ENCODE measurements around the gene NKAPD1.
"Not testable (repeated sequence)": the region's sequence is repeated elsewhere in the genome, so short reads cannot be mapped to it uniquely, and the experiment has no call there.

The NKAPD1 gene, protein sequence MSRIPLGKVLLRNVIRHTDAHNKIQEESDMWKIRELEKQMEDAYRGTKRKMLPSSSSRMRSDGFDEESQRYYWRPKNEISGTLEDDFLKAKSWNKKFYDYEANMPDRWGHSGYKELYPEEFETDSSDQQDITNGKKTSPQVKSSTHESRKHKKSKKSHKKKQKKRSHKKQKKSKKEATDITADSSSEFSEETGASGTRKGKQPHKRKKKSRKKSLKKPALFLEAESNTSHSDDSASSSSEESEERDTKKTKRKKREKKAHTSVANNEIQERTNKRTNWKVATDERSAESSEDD

DNA sequence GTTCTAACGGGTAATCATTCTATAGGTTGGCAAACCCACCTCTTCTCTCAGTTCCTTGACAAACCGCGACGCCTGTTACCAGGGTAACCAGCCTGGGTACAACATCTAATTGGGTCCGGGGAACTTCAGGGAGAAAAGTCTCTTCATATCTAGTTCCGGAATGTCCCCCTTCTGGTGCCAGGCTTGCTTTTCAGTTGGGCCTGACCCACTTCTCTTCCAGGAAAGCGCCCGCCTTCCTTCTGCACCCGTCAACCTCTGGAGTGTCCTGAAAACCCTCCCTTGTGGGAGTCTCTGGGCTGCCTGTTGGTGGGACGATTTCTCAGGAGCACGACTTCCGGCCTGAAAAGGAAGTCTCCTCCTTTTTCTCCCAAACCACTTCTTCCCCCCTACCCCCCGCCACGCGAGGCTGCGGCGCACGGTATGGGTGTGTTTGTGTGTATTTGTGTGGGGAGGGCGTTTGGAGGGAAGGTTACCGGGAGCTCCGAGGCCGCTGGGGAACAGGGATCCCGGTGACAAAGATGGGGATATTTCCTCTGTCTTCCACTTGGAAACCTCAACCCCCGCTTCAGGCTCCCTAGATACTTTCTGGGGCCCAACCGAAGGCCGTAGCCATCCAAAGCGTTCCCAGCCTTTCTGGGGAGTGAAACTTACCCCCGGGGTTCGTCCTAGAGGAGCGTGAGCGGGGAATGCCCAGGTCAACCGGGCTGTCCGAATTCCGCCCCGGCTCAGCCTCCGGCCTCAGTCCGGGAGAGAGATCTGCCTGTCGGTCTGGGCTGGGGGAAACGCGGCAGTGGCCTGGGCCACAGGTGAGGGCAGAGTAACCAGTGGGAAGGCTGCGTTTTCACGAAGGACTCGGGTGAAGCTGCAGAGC lies at the start of gene NKAPD1, which contains the start of gene PIH1D2:
TSS of gene NKAPD1 (plus strand) at position 359 of the 871 bp plus-strand sequence. CDS start 1,276 bp downstream, outside the sequence.
TSS of gene PIH1D2 (minus strand) at position 77 of the 871 bp plus-strand sequence. CDS start 843 bp downstream, outside the sequence.
- peak; percentile 84 for DNase-seq

DNA sequence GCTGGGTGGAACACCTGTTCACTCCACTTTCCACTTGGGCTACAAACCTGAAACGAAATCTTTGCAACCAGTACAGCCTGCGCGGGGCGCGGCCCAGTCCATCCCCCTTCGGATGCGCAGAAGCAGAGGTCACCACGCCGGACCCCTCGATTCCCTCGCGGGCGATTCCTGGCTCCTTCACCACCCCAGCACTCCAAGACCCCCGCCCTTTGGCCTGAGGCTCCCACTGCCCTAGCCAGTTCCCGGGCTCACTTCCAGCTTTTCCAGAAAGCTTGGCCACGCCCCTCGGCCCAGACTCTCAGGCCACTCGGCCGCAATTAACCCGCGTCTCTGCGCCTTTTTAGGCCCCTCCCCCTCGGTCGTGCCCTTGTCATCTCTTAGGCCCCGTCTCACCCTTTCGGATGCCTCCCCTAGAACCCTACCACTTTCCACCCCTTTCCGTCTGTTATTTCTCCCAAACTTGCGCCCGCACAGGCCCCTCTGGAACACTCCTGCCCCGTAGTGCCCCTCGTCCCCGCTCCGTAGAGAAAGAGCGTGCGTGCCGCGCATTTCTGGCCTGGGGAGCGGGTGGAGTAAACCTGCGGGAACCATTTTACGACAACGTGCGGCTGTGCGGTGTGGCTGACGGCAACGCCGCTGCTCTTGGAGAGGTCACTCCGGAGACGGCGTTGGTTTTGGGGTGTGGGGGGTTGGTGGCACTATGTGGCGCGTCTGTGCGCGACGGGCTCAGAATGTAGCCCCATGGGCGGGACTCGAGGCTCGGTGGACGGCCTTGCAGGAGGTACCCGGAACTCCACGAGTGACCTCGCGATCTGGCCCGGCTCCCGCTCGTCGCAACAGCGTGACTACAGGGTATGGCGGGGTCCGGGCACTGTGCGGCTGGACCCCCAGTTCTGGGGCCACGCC lies 49.1 kb upstream of the NKAPD1 start, which contains the start of gene DLAT:
TSS of gene DLAT (plus strand) at position 636 of the 906 bp plus-strand sequence. CDS start at position 701, 65 bp downstream.
- DNase-seq = peak; percentile 87

DNA sequence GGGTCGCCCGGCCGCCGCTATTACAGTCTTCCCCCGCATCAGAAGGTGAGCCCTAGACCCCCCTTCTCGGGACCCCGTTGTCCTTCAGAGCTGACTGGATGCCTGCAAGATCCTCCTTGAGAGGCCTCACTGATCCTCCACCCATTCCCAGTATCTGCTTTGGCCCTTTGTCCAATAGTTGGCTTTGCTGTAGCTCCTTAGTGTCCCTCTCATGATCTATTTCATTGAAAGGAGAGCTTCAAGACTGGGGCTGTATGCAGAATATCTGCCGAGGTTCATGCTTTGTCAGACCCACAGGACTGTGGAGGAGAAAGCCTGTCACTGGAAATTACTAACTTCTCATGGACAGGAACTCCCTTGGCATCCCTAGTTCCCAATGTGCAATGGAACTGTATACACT lies 48.4 kb upstream of the NKAPD1 start:
- no peak for DNase-seq

DNA sequence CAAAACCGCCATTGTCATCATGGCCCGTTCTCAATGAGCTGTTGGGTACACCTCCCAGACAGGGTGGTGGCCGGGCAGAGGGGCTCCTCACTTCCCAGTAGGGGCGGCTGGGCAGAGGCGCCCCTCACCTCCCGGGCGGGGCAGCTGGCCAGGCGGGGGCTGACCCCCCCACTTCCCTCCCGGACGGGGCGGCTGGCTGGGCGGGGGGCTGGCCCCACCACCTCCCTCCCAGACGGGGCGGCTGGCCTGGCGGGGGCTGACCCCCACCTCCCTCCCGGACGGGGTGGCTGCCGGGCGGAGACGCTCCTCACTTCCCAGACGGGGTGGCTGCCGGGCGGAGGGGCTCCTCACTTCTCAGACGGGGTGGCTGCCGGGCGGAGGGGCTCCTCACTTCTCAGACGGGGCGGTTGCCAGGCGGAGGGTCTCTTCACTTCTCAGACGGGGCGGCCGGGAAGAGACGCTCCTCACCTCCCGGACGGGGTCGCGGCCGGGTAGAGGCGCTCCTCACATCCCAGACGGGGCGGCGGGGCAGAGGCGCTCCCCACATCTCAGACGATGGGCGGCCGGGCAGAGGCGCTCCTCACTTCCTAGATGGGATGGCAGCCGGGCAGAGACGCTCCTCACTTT lies 47.2 kb upstream of the NKAPD1 start:
- DNase-seq = not testable (repeated sequence)

DNA sequence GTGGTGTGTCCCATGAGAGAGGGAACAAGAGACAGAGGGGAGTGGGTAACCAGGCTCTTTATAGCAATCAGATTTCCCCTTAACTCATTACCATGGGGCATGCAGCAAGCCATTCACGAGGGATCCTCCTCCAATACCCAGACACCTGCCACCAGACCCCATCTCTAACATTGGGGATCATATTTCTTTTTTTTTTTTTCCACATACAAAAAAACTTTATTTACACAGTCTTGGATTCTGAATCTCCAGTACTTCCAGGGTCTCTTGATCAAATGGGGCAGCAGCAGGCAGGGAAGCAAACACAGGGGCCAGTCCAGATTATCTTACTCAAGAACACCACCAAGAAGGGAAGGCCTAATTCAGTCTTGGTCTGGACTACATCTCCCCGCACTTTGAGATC lies 44.6 kb upstream of the NKAPD1 start:
- no peak for DNase-seq

DNA sequence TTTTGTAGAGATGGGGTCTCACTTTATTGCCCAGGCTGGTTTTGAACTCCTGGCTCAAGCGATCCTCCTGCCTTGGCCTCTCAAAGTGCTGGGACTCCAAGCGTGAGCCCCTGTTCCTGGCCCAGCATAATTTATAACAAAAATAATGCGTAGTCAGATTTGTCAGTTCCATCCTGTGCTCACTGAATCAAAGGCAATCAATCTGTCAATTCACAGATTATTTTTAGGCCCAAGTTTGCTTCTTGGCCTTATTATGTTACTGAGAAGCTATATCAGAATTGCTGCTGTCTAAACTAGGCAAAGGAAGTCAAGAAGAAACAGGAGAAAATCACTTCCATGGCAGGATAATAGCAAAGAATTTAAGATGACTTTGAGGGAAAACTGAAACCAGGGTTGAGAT lies 40.2 kb upstream of the NKAPD1 start:
- DNase-seq = no peak

DNA sequence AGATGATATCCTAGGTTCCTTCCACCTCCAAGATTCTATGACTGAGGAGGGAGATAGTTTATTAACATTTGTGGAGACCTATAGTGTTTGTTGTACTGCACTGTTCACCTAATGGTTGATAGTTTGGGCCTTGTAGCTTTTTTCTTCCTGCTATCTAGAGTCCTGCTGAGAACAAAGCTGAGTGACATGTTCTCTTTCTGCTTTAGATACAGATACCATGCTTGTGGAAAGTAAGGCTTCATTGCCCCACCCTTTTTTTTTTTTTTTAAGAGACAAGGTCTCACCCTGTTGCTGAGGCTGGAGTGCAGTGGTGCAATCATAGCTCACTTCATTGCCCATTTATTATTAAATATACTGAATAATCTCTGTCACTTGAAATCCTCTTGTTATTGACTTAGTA lies 36.6 kb upstream of the NKAPD1 start:
- no peak for DNase-seq

DNA sequence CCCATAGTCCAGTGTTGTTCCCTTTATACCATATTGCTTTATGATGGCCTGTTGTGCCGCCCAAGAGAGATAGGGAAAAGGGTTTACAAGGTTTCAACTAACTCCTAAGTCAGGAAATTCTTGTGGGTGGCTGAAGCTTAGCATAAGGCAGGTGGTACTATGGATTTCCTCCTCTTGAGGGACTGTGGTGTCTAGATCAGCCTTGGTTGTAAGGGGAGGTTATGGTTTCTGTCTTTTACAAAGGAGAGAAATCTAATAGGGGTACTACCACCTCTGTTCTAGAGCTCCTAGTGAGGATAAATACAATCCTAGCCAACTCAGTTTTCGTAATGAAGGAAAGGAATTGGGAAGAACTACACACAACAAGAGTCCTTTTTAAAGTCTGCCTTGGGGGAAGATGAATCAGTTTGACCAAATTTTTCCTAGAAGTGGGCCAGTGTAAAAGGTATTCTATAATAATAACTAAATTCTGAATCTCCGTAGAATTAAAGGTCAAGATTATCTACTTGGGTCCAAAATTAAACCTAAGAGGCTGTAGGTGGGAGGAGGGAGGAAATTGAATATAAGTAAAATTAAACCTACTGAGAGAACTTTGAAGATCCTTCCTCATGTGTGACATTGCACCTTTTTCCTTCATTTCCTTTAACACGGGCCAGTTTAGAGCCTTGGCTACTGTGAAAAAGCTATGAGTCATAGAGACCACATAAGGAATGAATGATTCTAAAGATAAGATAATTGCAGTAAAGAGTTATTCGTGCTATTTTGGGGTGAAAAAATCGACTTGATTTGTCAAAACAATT lies 31.7 kb upstream of the NKAPD1 start:
- no peak for DNase-seq

DNA sequence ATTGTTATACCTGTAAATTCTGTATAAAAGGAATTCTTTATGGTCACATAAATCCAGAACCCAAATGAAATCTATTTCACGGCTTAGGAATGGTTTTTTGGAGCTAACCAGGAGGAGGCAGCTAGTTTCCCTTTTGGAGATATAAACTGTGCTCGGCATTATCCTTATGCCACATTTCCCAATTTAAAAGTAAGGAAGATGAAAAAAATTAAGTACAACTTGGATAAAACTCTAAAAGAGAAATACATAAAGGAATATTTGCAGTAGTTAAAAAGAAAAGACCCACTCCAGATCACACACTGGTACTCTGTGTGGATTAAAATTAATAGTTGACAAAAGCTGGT lies 31.2 kb upstream of the NKAPD1 start:
- DNase-seq = no peak

DNA sequence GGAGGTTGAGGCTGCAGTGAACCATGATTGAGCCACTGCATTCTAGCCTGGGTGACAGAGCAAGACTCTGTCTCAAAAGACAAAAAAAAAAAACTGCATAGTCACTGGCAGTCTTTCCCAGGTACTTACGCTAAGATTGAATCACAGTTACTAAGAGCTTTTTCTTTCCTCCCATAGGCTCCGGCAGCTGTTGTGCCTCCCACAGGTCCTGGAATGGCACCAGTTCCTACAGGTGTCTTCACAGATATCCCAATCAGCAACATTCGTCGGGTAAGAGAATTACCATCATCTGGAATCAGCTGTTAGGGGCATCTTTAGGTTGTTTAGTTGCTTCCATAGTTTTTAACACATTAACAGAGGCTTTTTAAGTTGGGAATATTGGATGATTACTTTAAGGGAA lies 29.1 kb upstream of the NKAPD1 start:
- DNase-seq = no peak

DNA sequence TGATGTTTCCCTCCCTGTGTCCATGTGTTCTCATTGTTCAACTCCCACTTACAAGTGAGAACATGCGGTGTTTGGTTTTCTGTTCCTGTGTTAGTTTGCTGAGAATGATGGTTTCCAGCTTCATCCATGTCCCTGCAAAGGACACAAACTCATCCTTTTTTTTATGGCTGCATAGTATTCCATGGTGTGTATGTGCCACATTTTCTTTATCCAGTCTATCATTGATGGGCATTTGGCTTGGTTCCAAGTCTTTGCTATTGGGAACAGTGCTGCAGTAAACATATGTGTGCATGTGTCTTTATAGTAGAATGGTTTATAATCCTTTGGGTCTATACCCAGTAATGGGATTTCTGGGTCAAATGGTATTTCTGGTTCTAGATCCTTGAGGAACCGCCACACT lies 27.5 kb upstream of the NKAPD1 start:
- not testable (repeated sequence) for DNase-seq

DNA sequence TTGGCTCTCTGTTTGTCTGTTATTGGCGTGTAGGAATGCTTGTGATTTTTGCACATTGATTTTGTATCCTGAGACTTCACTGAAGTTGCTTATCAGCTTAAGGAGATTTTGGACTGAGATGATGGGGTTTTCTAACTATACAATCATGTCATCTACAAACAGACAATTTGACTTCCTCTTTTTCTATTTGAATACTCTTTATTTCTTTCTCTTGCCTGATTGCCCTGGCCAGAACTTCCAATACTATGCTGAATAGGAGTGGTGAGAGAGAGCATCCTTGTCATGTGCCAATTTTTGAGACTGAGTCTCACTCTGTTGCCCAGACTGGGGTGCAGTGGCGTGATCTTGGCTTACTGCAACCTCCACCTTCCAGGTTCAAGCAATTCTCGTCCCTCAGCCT lies 25.8 kb upstream of the NKAPD1 start:
- not testable (repeated sequence) for DNase-seq

DNA sequence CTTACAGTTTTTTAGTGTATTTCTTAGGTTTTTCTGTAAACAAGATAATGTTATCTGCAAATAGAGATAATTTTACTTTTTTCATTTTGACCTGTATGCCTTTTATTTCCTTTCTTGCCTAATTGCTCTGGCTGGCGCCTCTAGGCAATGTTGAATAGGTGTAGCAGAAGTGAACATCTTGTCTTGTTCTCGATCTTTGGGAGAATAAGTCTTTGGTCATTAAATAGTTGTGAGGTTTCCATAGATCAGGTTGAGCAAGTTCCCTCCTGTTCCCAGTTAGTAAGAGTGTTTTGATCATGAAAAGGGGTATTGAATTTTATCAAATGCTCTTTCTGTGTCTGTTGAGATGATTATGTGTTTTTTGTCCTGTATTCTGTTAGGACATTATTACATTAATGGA lies 24.3 kb upstream of the NKAPD1 start:
- DNase-seq = no peak

DNA sequence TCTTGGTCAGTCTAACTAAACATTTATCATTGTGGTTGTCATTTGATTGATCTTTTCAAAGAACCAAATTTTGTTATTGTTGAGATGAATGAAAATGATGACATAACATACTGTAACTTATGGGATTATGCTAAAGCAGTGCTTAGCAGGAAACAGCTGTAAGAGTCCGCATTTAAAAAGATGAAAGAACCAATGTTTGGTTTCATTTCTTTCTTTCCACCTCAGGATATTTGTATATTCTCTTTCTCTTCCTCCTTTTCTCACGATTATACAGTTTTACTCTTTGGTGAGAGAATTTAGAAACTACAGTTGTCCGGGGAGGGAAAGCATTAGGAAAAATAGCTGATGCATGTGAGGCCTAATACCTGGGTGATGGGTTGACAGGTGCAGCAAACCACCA lies 23.4 kb upstream of the NKAPD1 start:
- no peak for DNase-seq

DNA sequence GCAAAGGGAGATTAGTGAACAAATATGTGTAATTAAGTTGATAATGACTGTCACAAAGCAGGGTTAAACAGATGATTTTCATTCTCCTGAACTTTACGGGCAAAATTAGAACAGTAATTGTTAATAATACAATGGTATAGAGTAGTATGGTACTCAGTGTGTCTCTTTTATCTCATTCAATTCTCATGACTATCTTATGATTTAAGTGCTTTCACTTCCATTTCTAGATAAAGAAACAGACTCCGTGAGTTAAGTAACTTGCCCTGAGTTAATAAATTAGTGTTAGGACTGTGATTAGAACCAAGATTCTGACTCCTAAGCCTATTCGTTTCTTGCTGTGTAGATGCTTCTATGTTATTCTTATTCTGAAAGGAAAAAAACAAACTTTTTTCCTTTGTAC lies 22.3 kb upstream of the NKAPD1 start:
- DNase-seq = no peak

DNA sequence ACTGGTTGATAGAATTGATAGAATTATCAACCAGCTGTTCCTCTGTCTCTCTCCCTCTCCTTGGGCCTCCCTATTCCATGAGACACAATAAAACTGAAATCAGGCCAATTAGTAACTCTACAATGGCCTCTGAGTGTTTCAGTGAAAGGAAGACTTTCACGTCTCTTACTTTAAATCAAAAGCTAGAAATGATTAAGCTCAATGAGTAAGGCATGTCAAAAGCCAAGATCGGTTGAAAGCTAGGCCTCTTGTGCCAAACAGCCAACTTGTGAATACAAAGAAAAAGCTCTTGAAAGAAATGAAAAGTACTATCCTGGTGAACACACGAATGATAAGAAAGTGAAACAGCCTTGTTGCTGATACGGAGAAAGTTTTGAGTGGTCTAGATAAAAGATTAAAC lies 16.9 kb upstream of the NKAPD1 start:
- DNase-seq = no peak

DNA sequence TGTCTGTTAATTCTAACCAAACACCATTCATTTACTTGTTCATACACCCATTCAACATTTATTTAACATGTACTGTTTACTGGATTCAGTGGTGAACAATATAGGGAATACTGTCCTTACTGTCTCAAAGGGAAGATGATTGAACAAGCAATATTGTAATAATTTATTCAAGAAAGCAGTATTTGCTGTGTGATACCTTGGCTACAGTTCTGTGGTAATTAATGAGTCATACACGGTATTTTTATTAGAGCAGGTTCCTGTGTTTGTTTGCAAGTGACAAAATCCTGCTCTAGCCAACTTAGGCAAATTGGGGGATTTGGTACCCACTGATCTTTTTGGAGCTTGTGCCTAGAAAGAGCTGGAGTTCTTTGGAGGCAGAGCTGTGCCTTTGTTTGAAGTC lies 16.0 kb upstream of the NKAPD1 start:
- DNase-seq = no peak

DNA sequence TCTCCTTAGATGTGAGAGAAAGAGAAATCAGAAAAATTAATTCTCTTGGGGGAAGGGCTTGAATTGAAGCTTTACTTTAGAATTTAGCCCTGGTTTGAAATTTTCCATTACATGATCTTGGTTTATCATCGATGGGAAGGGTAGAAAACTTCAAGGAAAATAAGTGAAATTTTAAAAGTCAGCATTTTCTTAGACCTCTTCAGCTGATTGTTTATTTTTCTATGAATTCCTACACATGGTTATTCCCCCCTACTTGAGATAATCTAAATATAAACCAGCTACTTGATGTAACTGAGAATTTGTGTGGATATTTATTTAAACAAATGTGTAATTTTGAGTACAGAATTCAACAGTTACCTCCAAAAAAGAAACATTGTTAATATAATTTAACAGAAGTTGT lies 11.2 kb upstream of the NKAPD1 start:
- DNase-seq = no peak

DNA sequence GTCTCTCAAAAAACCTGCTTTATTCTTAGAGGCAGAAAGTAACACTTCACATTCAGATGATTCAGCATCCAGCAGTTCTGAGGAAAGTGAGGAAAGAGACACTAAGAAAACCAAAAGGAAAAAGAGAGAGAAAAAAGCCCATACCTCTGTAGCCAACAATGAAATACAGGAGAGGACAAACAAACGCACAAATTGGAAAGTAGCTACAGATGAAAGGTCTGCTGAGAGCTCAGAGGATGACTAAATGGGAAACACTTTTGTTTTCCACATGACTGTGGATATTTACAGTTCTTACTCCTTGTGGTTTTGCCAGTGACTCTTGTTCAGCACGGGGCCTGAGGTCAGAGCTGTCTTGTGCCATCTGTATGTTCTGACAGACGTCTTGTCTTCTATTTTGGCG lies 8.6 kb downstream of the NKAPD1 start:
- DNase-seq = peak; percentile 22

DNA sequence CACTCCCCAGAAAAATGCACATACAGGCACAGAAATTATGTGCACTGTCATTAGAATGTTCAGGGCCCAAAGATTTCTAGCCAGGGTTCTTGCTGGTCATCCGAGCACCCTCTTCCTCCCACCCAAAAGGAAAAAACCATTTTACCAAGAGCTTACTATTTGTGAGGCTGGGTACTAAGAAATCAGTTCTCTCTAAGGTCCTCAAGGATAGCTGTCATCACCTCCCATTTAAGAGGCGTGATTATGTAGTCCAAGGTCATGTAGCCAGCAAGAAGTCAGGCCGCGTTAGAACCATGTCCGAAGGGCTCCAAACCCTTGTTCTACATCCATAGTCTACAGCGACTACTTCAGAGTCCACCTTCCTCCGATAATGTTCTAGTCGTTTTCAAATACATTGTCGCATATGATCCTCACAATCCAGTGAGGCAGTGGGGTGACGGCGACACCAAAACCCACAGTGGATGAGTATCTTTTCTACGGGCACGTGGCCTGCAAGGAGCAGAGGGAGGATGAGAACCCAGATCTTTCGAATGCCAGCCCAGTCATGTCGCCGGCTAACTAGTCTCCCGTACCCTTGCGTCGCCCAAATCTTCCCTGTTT lies 11.8 kb downstream of the NKAPD1 start:
- peak; percentile 58 for DNase-seq
